ENCODE measurements around the gene CLRN3. TPM values are rescaled to one million over a fixed set of nuclear protein-coding genes. Genes with fewer than 3 reads are reported as not detected.
A peak's percentile ranks its signal among the peaks of the same experiment; 100 is the strongest.

The CLRN3 gene
- total RNA-seq, 1 donor from 2014 or later: not detected

DNA sequence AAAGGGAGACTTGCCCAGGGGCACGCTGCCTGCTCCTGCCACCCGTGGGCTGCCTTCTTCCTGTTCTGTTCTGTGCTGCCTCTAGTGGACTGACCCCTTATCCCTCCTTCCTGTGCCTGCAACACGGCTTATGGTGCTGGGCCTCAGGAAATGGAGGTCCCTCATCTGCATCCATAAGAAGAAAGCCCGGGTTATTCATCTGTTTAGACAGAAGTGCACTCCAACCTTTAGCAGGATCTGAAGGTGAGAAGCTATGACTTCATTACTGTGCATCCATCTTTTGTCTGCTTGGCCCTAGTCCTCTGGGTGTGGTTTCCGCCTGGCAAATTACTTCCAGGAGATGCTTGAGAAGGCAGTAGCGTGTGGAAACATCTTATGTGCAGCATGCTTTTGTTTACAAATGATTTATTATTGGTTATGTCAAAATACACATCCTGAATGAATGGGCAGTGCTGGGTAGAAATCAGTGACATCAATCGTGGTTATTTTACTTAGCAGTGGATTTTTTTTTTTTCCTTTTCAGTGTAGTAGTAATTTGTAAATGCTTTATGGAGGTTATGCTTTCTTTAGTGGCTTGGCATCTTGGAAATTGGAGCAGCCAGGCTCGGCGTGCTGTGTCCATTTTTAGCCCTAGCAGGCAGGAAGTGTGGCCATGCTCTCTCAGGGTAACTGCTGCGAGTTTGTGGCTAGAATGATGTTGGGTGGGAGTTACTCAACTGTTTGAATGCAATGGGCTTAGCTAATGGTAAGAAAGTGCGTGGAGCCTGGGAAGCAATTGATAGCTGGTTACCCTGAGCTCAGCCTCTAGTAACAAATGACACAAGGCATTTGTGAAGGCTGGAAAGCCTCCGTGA, 26.9 kb upstream of the CLRN3 start:
- DNase-seq (ENCODE audit: low read depth): peak; percentile 77

DNA sequence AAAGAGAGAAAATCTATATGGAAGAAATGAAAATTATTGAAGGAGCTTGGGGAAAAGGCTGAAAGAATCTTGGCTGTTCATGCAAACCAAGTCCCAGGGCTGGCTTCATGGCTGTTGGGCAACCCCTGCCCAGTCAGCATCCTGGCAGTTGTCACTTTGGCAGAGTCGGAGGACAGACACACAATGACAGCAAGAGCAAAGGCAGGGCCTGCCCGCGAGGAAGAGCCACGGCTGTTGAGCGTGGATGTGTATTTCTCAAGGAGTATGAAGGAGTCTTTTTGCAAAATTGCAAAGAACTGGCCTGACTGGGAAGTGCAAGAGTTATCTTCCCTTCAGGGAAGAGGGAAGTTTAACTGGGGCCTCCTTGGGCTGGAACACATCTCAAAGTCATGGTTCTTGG, 25.8 kb upstream of the CLRN3 start:
- DNase-seq (ENCODE audit: low read depth): no peak

DNA sequence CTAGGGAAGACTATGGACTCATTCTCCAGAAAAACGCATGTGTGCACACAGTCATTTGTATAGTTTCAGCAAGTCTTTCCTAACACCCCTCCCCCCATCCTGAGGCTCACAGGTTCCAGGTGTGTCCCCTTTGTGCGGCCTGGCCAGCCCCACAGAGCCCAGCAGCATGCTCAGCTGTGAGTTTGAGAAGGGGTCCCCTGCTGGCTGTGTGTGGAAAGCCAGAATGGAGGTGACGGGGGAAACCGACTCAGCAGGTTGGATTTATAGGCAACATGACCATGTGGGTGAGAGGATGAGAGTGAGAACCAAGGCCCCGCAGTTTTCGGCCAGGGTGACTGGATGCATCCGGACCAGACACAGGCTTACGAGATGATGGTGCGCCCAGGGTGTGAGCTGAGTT, 24.1 kb upstream of the CLRN3 start:
- DNase-seq (ENCODE audit: low read depth): no peak

DNA sequence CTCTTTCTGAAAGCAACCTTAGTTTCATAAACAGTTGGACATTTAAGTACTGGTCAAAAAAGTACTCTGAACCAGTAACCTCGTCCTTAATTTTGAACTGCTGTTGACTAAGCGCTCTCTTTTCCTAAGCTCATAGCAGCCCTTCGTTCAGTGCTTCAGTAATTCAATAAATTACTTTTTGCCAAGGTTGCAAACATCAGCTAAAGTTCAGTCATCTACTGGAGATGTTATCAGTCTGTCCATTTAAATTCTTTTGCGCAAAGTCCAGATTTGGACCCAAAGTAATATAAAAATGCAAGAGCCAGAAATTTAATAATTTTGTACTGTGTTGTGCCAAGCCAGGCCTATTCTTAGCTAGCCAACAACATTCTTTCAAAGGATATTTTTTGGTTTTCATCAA, 22.6 kb upstream of the CLRN3 start:
- DNase-seq (ENCODE audit: low read depth): no peak

DNA sequence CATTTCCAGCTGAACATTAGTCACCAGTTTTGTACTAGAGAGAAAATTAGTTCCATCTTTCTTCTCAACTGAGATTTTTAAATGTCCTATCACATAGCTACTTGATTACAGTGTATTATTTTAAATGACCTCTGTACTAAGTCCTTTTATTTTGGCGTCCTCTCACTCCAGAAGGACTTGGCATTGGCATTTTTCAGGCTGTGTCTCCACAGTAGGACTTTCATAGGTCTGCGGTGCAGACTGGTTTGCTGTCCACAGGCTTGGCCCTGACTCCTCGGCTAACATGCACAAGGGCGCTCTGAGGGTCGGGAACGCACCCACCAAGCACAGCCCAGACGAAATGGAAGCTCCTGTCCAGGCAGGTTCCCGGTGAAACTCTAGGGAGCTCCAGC, 20.6 kb upstream of the CLRN3 start:
- no peak for DNase-seq (ENCODE audit: low read depth)

DNA sequence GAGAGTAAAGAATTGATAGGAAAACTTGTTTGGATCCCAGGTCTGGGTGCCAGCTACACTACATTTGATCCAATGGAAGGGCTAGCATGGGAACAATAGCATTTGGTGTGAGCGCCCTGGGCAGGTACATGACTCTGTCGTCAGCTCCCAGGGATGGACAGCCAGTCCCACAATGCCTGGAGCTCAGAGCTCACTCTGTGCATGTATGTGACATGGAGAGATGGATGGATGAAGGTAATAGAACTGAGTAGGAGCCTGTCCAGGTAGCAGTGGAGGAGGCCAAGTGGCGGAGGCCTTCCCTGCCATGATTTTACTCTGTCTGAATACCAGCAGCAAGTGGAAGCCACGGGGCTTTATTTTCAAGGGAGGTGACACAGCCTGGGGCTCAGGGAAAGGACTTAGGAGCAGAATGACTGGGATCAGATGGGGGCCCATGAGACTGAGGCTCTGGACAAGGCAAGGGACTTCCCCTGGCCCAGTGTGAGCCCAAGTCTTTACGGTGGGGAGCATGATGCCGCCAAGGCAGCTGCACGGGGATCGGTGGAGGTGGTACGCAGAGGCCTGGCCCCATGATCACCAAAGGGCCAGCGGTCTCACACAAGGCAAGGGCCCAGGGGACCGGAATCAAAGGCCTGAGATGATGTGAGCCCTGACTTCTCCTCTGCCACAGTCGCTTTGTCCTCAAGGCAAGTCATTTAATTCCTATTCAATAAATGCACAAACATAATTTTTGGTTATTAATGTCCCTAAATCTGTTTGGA, 20.0 kb upstream of the CLRN3 start:
- no peak for DNase-seq (ENCODE audit: low read depth)

DNA sequence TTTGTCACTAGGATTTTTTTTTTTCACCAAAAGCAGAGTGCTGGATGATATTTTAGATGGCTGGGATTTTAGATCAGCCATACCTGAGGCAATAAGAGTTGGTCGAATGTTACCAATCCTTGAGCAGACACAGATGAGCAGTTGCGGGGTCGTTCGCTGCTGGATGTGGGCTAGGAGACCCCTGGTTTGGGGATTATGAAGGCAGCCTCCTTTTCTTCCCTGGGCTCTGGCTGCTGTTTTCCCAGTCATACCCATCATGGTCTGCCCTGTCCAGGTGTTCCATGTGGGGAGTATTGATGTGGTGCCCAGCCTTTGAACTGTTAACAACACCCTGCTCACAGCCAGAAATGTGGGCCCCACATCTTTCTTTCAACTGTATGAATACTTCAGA, 19.1 kb upstream of the CLRN3 start:
- DNase-seq (ENCODE audit: low read depth): no peak

DNA sequence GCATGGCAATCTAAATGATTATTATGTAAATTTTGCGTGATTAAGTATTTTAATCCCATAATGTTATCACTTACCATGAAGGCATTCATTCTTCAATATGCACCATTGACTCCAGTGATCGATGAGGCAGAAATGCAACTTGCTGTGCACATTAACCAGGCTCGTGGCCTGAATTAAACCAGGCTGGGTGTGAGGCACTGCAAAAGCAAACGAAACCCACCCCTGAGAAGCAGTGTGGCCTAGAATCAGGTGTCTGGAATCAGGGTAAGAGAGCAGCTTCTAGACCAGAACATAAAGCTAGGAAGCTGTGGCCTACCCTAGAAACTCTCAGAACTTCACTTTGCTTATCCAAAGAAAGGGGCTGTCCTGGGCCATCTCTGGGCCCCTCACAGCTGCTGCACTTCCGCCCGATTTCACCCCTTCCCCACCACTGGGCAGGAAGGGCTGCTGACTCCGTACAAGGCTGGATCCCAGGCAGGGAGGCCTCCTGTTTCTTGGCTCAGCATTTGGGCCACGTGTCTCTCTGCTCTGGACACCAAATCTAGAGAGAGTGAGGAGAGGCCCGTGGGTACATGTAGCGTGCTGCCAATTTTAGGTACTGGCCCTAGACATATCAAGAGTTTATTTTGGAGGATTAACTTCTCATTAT, 18.6 kb upstream of the CLRN3 start:
- no peak for DNase-seq (ENCODE audit: low read depth)

DNA sequence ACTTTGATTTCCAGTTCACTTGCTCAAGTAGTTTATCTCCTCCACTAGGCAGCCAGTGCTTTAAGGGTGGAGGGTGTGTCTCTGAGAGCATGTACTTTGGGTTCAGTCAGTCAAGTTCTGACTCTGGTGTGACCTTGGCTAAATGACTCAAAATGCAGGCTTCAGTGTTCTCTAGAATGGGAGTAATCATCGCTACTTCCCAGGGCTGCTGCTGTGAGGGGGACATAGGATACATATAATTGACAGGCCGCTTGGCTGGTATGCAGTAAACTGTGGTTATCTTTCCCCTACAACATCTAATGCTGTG, 17.7 kb upstream of the CLRN3 start:
- no peak for DNase-seq (ENCODE audit: low read depth)

DNA sequence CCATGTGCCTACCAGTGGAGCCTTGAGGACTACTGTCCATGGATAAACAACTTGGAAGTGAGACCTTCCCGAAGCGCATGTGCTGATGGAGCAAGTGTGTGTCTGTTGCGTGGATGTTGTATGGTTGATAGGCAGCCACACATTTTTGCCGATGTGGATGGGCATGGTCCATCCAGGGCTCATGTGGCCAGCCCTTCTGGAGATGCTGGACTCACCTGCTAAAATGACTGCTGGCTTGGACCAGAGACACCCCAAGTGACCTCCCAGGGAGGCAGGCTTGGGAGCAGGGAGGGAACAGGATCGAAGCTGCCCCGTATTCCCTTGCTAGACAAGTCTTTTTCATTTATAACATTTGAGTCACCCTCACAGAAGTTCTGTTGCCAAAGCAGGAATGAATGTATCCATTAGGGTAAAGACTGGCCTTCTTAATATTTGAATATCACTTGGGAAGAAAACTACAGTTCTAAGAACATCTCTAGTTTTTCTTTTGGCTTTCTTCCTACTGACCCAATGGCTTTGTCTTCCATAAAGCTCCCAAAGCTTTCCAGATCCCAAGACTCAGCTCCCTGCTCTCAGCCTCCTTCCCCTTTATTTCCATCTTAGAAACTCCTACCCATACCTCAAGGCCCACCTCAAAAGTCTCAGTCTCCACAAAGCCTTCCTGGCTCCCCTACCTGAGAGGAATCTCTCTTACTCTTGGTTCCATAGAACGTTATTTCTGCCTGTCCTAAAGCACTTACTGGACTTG, 17.1 kb upstream of the CLRN3 start:
- no peak for DNase-seq (ENCODE audit: low read depth)

DNA sequence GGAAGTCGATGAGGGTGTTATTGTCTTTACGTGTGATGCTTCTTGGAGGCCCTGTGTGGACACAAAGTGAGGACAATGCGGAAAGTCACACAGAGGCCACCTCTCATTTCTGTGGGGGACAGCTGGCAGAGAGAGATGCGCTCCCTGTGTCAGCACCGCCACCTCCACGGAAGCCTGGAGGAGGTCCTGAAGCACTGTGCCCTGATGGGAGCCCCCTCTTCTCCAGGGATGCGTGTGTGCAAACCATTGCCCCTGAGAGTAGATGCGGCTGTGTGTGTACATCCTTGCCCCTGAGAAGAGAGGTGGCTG, 16.2 kb upstream of the CLRN3 start:
- no peak for DNase-seq (ENCODE audit: low read depth)

DNA sequence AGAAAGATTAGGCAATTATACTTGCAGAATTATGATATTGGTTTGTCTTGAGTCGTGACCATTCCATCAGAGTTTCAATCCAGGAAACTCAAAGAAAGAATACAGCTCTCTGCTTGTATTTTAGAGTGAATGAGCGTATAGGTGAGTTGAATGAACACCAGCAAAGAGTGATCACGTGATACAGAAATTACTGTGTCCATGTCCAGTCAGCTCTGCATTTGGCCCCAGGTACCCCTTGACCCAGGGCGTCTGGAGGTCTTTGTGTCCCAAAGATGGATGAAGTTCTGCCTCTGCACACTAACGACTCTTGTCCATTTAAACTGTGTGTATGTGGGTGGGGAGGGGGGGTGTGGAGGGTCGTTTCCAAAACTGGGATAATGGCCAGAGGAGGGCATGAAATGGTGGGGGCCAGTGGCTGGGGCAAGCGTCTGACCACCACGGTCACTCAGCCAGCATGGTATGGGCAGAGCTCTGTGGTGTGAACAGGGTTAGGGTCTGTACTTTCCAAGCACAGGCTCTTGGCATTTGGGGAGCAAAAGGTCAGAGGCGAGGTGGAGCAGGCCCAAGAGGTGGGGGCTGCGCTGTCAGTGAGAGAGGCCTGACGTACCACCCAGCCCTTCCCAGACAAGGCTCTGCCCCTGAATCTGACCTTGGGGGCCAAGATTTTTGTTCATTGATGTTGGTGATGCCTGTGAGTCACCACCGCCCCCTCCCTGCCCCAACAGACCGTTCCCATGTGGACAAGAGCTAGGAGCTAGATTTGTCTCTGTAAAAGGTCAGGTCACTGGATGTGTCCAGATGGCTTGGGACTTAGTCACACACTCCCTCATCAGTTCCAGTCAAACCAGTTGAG, 15.6 kb upstream of the CLRN3 start:
- DNase-seq (ENCODE audit: low read depth): peak; percentile 64

DNA sequence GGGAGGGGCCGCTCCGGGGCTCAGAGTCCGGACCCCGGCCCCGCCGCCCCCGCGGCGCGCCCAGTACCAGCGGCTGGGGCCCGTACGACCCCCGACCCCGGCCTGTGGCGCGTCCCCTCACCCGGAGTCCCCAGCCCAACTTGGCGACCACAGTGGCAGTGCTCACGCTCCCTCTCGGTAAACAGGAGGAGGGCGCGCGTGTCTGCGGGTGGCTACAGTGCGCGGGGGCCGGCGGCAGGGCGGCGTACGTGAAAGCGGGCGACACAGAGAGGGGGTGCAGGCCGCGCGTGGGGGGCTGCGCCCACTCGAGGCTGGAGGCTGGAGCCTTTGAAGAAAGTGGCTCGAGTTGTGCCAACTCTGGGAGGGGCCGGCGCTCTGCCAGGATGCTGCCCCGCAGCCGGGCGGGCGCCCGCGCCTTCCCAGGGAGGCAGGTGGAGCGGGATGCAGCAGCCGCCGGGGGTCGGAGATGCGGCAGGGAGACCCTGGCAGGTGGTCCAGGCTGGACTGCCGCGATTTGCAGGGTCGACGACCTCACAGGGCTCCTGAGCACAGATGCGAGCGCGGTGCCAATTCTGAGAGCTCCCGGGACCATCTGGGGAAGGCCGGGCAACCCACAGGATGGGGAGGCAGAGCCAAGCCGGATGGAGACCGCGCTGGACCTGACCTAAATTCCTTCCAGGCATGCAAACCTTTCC, 14.8 kb upstream of the CLRN3 start:
- peak; percentile 48 for DNase-seq (ENCODE audit: low read depth)

DNA sequence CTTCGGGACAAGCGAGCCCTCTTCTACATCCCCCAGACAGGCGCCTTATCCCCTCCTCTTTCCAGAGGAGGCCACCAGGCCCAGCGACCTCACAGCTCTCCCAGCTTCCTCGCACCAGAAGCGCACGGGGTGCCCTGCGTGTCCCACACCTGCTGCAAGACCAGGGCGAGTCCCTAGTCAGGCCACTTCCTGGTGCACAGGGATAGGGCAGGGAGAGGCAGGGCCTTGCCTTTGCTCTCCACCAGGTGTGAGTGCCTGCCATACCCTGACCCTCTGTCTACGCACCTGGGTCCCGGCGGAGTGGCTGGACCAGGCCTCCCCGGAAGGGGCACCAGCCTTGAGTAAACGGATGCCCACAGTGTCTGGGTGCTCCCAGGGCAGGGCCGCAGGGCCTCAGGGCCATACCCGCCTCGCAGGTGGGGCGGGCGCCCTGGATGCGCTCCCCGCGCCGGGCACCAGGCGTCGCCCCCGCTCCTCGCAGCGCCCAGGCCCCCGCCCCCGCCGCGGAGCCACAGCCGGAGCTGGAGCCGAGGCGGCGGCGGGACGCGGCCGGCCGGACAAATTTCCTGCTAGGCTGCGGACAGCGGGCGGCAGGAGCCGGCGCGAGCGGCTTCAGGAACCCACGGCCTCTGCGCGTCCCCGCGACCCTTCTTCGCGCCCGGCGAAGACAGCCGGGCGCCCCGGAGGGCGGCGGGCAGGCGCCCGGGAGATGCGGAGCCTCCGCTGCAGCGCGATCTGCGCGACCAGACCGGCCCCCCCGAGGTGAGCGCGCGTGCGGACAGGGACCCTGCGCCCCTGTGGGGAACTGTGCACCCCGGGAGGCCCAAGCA, 14.0 kb upstream of the CLRN3 start, which contains the start of gene PTPRE:
PTPRE (plus strand) TSS at position 556 of the 830 bp plus-strand sequence. CDS start 133,779 bp downstream, outside the sequence.
- DNase-seq (ENCODE audit: low read depth): peak; percentile 79

DNA sequence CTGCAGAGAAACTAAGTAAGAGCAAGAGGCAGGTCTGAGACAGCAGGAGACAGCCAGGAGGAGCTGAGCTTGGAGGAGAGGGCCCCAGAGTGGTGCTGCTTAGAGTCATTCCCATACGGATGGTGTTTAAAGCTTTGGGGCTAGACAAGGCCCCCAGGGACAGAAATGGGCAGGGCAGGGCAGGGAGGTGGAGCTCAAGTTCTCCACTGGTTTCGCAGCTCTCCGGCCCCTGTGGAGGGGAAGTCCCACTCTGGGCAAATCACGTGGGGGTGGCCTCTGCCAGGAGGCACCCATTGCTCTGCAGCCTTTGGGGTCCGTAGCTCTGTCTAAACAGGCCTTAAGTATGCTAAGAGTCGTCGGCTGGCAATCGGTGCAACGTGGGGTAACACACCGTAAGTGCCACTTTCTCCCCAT, 13.1 kb upstream of the CLRN3 start:
- DNase-seq (ENCODE audit: low read depth): no peak

DNA sequence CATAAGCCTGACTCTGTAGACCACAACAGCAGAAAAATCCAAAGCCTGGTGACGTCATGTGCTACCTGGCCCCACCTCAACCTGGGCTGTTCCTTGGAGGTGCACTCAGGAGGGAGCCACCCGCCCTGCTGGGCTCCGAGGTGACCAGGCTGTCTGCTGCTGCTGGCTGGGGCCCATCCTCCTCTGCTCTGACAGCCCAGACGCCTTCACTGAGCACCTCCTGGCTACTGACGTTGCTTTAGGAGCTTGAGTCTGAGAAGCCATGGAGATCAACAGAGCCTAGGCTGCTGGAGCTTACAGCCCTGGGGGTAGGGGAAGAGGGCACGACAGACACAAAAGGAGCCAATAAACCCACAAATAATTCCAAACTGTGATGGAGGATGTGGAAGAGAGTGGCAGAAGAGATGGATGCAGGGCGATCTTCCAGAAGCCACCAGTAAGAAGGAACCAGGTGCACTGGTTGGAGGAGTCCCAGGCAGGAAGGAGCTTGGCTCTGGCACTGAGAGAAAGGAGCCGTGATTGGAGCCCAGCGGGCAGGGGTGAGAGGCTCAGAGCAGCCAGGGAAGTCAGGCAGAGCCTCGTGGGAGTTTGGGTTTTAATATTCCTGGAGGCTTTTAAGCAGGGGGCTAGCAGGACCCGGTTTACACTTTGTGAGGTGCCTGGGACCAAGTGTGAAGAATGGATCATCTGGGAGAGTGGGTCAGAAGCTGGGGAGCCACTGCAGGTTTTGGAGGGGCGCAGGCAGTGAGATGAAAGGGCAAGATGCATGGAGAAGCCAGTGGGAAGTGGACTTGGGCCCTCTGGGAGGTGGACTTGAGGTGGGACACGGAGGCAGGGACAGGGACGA, 12.5 kb upstream of the CLRN3 start:
- no peak for DNase-seq (ENCODE audit: low read depth)

DNA sequence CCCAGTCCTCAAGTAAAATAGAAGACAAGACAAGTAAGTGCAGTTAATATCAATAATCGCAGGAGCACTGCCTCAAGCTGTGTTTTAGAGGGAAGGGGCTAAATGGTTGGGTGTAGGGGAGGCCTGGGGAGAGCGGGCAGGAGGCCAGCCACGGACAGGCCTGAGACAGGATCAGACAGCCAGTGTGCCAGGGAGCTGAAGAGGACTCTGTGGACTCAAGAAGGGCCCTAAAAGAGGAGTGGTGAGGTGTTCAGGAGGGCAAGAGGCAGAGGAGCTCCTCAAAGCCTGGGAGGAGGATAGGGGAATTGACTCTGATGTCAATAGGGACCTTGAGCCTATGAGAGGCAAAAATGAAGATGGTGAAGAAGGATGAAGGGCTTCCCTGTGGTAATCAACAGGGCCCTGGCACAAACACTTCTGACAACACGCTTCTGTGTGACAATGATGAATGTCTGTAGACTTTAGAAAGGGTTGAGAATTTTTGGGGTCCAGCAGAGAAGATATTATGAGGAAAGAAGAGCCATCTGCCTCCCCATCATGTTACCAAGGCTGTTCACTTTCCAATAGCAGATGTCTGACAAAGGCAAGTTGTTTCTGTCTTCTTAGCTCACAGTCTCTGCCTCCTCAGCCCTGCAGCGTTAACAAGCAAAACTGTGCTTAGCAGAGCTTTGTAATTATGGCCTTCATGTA, 11.7 kb upstream of the CLRN3 start:
- DNase-seq (ENCODE audit: low read depth): no peak

DNA sequence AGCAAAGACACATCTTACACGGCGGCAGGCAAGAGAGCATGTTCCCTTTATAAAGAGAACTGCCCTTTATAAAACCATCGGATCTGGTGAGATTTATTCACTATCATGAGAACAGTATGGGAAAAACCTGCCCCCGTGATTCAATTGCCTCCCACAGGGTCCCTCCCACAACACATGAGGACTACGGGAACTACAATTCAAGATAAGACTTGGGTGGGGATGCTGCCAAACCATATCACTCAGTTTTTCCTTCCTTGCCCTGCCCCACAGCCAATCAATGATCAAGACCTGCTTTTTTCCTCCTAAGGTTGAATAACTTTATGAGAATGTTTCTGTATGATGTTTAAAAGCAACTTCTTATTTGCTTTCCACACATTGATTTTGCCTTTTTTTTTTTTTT, 11.0 kb upstream of the CLRN3 start:
- DNase-seq (ENCODE audit: low read depth): no peak
